ENCODE measurements around the gene XXYLT1. TPM values are rescaled to one million over a fixed set of nuclear protein-coding genes. Genes with fewer than 3 reads are reported as not detected.

Gene XXYLT1
- total and polyA plus RNA-seq, 9 of the 15 experiments (the other 6 are each of a cell fraction or from before 2014, with no cell fraction given): 1.9 to 18.9 (median 15.0) TPM

DNA sequence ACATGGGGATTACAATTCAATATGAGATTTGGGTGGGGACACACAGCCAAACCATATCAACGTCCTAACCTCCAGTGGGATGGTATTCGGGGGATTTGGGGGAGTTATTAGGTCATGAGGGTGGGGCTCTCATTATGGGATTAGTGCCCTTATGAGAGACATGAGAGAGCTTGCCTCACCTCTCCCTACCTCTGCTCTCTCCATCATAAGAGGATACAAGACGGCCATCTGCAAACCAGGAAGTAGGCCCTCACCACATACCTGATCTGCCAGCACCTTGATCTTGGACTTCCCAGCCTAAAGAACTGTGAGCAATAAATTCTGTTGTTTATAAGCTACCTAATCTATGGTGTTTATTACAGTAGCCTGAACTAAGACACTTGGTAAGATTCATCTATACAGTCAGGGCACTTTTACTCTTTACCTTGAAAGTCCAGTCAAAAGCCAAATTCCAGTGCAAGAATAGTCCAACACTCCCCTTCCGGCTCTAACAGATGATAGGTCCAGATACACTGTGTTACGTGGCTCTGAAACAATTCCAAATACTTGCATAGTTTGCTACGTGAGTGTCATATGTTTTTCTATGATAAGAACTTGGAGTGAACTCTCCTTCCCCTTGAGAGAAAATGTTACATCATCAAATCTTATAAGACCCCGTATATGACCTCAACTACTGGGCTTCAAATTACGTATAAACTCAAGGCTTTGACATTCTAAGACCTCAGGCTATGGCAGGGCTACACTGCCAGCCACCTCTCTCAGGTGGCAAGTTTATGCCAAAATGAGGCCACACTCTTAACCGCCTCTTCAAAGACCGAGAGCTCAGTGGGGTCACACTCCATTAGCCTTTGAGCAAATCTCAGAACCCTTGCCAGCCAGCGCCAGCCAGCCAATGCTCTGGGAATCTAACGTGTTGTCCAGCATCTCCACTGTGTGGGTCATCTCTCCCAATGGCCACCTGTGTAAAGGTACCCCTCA lies 129.9 kb downstream of the XXYLT1 start (continued):
- TF ChIP-seq, protein P1, sequence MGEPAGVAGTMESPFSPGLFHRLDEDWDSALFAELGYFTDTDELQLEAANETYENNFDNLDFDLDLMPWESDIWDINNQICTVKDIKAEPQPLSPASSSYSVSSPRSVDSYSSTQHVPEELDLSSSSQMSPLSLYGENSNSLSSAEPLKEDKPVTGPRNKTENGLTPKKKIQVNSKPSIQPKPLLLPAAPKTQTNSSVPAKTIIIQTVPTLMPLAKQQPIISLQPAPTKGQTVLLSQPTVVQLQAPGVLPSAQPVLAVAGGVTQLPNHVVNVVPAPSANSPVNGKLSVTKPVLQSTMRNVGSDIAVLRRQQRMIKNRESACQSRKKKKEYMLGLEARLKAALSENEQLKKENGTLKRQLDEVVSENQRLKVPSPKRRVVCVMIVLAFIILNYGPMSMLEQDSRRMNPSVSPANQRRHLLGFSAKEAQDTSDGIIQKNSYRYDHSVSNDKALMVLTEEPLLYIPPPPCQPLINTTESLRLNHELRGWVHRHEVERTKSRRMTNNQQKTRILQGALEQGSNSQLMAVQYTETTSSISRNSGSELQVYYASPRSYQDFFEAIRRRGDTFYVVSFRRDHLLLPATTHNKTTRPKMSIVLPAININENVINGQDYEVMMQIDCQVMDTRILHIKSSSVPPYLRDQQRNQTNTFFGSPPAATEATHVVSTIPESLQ (CRISPR knock-in tag; IDR thresholded peaks at IDR 0.05): no peak
- no peak for TF ChIP-seq ZNF217 (CRISPR knock-in tag; IDR thresholded peaks at IDR 0.05)
- 0 out of 2 replicates have a peak, but pooled peaks have one; percentile 42 for TF ChIP-seq ZNF197 (CRISPR knock-in tag; IDR thresholded peaks at IDR 0.05; ENCODE audit: low read depth)
- peak; percentile 87 for TF ChIP-seq MAFG (tag; conservative IDR thresholded peaks at IDR 0.05)
- peak; percentile 64; the same call in 1 of the 2 replicates for TF ChIP-seq ZNF140 (CRISPR knock-in tag; IDR thresholded peaks at IDR 0.05)
- no peak for TF ChIP-seq CSDE1 (IDR thresholded peaks at IDR 0.05)
- no peak; the same call in 1 of the 2 replicates for TF ChIP-seq MTA1 (IDR thresholded peaks at IDR 0.05; ENCODE audit: borderline replicate concordance)
- no peak for TF ChIP-seq RERE (CRISPR knock-in tag; IDR thresholded peaks at IDR 0.05; ENCODE audit: borderline replicate concordance)
- no peak for TF ChIP-seq ZNF143 (CRISPR knock-in tag; IDR thresholded peaks at IDR 0.05)
- TF ChIP-seq ZNF695 (CRISPR knock-in tag; IDR thresholded peaks at IDR 0.05): no peak
- TF ChIP-seq ZMIZ1 (IDR thresholded peaks at IDR 0.05; ENCODE audit: low read depth in 2 of 2, low read length in 2 of 2): peak in 1 of 2 experiments; percentile 86; a peak in 2 of 4 replicates
- peak in 1 of 2 experiments; percentile 94; a peak in 3 of 4 replicates for TF ChIP-seq ARNT (IDR thresholded peaks at IDR 0.05)
- no peak for TF ChIP-seq BRCA1 (IDR thresholded peaks at IDR 0.05)
- no peak for TF ChIP-seq BRCA1 (CRISPR knock-in tag; IDR thresholded peaks at IDR 0.05)
- TF ChIP-seq ZNF174 (CRISPR knock-in tag; IDR thresholded peaks at IDR 0.05): no peak
- TF ChIP-seq ZNF766 (CRISPR knock-in tag; conservative IDR thresholded peaks at IDR 0.05): 0 out of 2 replicates have a peak, but pooled peaks have one; percentile 6

Data from K562 (cell line).